Measurements from ENCODE around the gene LSP1. TPM values are rescaled to one million over a fixed set of nuclear protein-coding genes. Genes with fewer than 3 reads are reported as not detected.

Gene LSP1
- total and polyA plus RNA-seq, 2 experiments from 2014 or later, result 29.9 to 47.0 TPM

GRCh38 chr11:1866226-1866625 is 13.3 kb downstream of the LSP1 start:
- WGBS (ENCODE audit: low lambda C conversion rate, missing lambda C conversion rate), result 97% methylated on average over 8 of the region's 8 CpGs
- H3K27ac ChIP-seq, result no peak overlapping the region

GRCh38 chr11:1866776-1867175 is 13.9 kb downstream of the LSP1 start:
- Histone ChIP-seq H3K9me3 (ENCODE audit: low read depth) (no peaks in the 10 kb centered on the region), H3K27ac (no peak overlapping the region), H3K36me3 (replicated peaks; ENCODE audit: insufficient read depth, low read depth) (no peaks in the 10 kb centered on the region), H2AFZ (no peak overlapping the region), H3K27me3 (no peaks in the 10 kb centered on the region), H3K4me3 (no peak overlapping the region), H3K4me2 (no peak overlapping the region), H3K4me1 (ENCODE audit: insufficient read depth) (peaks cover 18% of the 10 kb centered on the region), H3K79me2 (no peaks in the 10 kb centered on the region), H4K20me1 (ENCODE audit: insufficient read depth, poor library complexity, severe bottlenecking) (no peaks in the 10 kb centered on the region), H3K9me2 (replicated peaks; ENCODE audit: insufficient read depth) (no peaks in the 10 kb centered on the region)
- DNase-seq (ENCODE audit: low spot score), result no peak
- WGBS (ENCODE audit: low lambda C conversion rate, missing lambda C conversion rate), result 91% methylated on average over 13 of the region's 15 CpGs
- no peak for TF ChIP-seq CTCF (IDR thresholded peaks at IDR 0.05; ENCODE audit: poor library complexity)
- no peak for TF ChIP-seq EZH2 (IDR thresholded peaks at IDR 0.05; ENCODE audit: borderline replicate concordance)
- no peak for TF ChIP-seq EZH2phosphoT487 (IDR thresholded peaks at IDR 0.05; ENCODE audit: low read depth, severe bottlenecking, unreplicated experiment)

More at GRCh38 chr11:1866226-1866625, 13.3 kb downstream of the LSP1 start:
- H3K9me2 ChIP-seq (replicated peaks; ENCODE audit: insufficient read depth), result no peaks in the 10 kb centered on the region
- no peak overlapping the region for H2AFZ ChIP-seq
- H3K4me1 ChIP-seq (ENCODE audit: insufficient read depth), result peaks cover 18% of the 10 kb centered on the region
- H3K79me2 ChIP-seq, result no peaks in the 10 kb centered on the region
- H4K20me1 ChIP-seq (ENCODE audit: insufficient read depth, poor library complexity, severe bottlenecking), result no peaks in the 10 kb centered on the region
- no peaks in the 10 kb centered on the region for H3K36me3 ChIP-seq (replicated peaks; ENCODE audit: insufficient read depth, low read depth)
- H3K4me3 ChIP-seq, result no peak overlapping the region
- TF ChIP-seq EZH2phosphoT487 (IDR thresholded peaks at IDR 0.05; ENCODE audit: low read depth, severe bottlenecking, unreplicated experiment) (no peak), CTCF (IDR thresholded peaks at IDR 0.05; ENCODE audit: poor library complexity) (no peak), EZH2 (IDR thresholded peaks at IDR 0.05; ENCODE audit: borderline replicate concordance) (no peak)
- H3K9me3 ChIP-seq (ENCODE audit: low read depth), result no peaks in the 10 kb centered on the region
- no peaks in the 10 kb centered on the region for H3K27me3 ChIP-seq
- DNase-seq (ENCODE audit: low spot score), result no peak
- no peak overlapping the region for H3K4me2 ChIP-seq

GRCh38 chr11:1867381-1867780 is 14.5 kb downstream of the LSP1 start:
- Histone ChIP-seq H4K20me1 (ENCODE audit: insufficient read depth, poor library complexity, severe bottlenecking) (no peaks in the 10 kb centered on the region), H3K79me2 (no peaks in the 10 kb centered on the region), H3K4me3 (no peak overlapping the region), H3K4me1 (ENCODE audit: insufficient read depth) (peaks cover 18% of the 10 kb centered on the region), H3K9me2 (replicated peaks; ENCODE audit: insufficient read depth) (no peaks in the 10 kb centered on the region), H3K27me3 (no peaks in the 10 kb centered on the region), H3K9me3 (ENCODE audit: low read depth) (no peaks in the 10 kb centered on the region), H3K27ac (no peak overlapping the region), H2AFZ (no peak overlapping the region), H3K36me3 (replicated peaks; ENCODE audit: insufficient read depth, low read depth) (no peaks in the 10 kb centered on the region), H3K4me2 (no peak overlapping the region)
- DNase-seq (ENCODE audit: low spot score), result no peak
- TF ChIP-seq EZH2 (IDR thresholded peaks at IDR 0.05; ENCODE audit: borderline replicate concordance) (no peak), EZH2phosphoT487 (IDR thresholded peaks at IDR 0.05; ENCODE audit: low read depth, severe bottlenecking, unreplicated experiment) (no peak), CTCF (IDR thresholded peaks at IDR 0.05; ENCODE audit: poor library complexity) (no peak)
- 91% methylated on average over 8 of the region's 8 CpGs for WGBS (ENCODE audit: low lambda C conversion rate, missing lambda C conversion rate)
